HG03575 (cell line): Measurements from ENCODE around the gene EPHB2.

Experiments used
- ATAC-seq: cut with Tn5 transposase; IDR thresholded peaks from one replicate; pipeline ENCODE4 v1.9.1; 2021; ENCODE audit not compliant: unreplicated experiment, insufficient number of reproducible peaks, low FRiP score; ENCODE audit errors: extremely low read depth

EPHB2 gene

DNA sequence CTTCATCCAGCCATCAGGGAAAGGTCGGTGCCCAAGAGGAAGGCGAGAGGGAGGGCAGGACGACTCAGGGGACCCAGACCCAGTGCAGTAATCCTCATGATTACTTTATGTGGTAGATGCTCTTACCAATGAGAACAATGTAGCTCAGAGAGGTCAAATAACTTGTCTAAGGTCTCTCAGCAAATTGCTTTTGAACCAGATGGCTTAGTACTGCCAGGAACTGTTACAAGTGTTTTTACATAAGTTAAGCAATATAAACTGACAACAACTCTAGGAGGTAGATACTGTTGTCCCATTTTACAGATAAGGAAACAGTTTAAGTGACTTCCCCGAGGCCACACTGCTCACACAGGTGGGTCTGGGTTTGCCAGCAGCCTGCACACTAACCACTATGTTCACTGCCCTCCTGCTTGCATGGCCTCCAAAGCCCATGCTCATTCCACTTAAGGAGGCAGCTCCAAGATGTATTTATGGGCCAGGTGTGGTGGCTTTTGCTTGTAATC, 150.3 kb downstream of the EPHB2 start:
- ATAC-seq, result no peak

DNA sequence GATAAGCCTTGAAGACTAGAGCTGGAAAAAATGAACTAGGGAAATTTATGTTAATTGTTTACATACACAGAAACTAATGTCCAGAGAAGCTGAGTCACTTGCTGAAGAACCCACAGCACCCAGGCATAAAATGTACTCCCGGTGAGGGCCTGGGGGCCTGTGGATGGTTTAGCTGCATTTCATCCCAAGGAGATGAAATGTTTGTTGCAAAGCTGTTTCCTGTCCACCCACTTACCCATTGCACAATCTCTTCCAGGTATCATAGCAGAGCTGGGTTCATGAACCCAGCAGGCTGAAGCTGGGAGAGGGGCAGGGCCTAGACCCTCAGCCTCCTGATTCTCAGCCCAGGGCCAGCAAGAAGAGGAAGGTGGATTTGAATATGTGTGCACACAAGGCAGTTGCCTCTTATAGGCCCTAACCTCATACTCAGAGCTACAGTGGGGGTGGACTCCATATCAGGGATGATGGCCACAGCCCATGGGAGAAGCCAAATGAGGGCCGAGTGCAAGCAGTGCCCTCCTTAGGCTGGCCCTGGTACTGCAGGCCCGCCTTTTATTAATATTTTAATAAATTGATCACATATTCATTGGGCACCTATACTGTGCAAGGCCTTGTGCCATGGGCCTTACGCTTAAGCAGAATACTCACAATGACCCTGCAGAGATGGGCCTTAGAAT, 151.3 kb downstream of the EPHB2 start:
- ATAC-seq, result no peak

DNA sequence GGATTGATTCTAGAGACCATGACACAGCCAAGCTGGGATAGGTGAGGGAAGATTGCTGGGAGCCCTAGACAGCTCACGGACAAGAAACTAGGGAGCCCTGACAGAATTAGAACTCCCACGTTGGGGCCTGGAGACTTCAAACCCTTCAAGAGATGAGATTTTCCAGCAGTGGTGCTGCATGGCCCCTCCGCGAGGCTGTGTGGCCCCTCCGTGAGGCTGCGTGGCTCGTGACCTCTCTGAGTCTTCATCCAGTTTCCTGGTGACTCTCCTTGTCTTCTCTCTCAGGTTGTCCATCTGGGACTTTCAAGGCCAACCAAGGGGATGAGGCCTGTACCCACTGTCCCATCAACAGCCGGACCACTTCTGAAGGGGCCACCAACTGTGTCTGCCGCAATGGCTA, 152.1 kb downstream of the EPHB2 start:
- no peak for ATAC-seq

DNA sequence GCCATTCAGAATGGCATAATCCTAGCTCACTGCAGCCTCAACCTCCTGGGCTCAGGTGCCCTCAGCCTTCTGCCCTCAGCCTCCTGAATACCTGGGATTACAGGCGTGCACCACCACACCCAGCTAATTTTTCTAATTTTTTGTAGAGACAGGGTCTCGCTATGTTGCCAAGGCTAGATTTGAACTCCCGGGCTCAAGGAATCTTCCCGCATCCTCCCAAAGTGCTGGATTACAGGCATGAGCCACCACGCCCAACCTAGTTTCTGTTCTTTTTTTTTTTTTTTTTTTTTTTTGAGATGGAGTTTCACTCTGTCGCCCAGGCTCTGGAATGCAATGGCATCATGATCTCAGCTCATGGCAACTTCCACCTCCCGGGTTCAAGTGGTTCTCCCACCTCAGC, 153.1 kb downstream of the EPHB2 start:
- no peak for ATAC-seq

DNA sequence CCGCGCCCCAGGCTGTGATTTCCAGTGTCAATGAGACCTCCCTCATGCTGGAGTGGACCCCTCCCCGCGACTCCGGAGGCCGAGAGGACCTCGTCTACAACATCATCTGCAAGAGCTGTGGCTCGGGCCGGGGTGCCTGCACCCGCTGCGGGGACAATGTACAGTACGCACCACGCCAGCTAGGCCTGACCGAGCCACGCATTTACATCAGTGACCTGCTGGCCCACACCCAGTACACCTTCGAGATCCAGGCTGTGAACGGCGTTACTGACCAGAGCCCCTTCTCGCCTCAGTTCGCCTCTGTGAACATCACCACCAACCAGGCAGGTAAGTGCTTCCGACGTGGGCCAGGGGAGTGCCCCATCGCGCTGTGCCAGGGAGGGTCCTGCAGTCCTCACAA, 154.2 kb downstream of the EPHB2 start:
- ATAC-seq, result no peak

DNA sequence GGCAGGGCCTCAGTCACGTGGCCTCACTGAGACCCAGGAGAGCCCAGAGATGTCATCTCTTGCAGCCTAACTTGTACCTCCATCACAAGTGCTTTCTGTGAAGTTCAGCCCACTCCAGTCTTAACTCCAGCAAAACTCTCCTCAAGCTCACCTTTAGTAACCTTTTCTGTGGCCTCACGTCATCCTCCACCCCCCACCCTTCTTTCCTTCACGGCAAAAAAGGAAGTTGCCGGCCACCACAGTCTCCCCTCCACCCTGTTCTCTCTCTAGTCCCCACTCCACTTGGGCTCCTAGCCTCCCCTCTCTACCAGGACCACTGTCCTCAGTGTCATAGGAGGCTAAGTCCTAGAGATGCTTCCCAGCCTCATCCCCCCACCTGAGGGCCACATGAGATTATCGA, 155.1 kb downstream of the EPHB2 start:
- ATAC-seq, result no peak

DNA sequence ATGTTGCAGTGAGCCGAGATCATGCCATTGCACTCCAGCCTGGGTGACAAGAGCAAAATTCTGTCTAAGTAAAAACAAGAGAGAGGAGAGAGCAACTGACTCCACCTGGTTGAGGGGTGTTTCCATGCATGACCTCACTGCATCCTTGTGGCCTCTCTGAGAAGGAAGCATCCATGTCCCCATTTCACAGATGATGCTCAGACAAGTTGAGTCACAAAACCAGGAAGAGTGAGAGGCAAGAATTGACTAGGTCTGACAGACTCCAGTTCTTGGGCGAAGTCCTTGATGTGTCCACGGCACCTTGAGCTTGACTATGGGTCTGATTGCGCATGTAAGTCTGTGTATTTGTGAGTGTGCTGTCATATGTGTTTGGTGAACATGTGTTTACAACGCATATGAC, 156.2 kb downstream of the EPHB2 start:
- no peak for ATAC-seq

DNA sequence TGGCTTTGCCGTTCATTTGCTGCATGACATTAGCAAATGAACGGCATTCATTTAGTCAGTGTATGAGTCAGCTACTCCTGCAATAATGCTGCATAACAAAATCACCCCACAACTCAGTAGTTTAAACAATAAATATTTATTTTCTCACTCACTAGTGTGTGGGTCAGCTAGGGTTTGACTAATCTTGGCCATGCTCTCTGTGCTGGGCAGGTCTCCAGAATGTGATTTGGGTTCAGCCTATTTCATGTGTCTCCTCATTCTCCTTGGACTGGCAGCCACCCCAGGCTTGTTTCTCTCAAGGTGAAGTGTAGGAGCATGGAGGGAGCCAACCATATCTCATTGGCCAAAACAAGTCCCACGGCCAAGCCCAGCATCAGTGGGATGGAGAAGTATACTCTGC, 157.7 kb downstream of the EPHB2 start:
- no peak for ATAC-seq

DNA sequence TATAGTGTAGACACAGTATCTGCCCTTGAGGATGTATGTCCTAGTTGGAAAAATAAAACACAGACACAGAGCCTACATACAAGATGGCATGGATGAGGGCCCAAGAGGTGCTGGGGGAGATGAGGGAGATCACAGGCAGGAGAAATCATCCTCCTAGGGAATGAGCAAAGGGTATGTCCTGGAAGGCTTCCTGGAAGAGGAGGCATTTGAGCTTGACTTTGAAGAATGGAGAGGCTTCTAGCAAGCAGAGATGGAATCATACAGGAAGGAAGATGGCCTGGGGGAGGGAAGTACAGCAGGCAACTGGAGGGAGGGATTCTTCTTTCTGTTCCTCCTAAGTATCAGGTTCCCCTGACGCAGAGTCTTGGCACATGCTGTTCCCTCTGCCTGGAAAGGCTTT, 158.7 kb downstream of the EPHB2 start:
- ATAC-seq, result no peak

DNA sequence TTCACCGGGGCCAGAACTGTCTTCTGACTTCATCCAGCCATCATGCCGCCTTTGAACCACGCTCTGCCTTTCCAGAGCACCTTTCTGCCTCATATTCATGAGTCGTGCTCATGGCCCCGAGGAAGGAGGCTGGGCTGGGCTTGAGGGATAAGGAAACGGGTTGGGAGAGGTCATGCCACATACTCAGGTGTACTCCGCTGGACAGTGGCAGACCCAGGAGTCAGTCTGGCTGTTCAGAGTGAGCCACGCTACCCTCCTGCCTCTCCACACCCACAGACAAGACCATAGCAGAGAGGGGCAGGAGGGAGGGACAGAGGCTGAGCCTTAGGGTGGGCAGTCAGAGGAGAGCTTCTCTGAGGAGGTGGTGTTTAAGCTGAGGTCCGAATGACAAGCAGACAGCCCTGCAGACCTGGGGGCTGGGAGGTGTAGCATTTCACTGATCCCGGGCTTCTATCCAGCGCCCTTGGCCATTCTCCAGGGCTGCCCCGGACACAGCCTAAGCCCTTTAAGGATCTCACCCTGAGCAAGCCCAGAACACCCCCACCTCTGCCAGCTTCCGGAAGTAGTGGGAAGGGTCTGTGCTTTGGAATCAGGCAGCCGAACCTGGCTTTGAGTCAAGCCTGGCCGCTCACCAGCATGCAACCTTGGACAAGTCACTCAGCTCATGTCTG, 159.7 kb downstream of the EPHB2 start:
- ATAC-seq, result no peak

DNA sequence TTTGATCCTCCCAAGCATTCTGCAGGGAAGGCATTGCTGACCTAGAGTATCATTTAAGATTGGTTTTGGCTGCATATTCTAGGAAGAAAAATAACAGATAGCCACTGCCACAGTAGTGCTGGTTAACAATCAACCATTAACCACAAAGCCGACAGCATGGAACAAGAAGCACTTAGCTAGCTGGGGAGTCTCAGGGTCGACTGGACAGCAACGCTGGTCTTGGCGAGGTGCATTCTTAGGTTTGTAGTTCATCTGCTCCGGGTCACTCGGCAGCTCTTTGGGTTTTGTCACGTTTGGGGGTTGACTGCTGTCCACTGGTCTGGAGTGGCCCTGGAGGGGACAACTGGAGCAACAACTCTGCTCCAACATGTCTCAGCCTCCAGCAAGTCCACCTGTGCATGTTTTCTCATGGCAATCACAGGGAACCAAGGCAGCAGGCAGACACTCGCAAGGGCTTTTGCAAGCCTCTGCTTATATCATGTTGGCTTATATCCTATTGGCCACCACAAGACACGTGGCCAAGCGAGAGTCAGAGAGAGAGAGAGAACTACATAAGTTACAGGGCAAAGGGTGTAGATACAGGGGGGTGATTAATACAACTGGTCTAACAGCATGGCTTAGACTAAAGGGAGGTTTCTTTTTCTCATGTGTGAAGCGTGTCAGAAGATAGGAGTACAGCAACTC, 162.5 kb downstream of the EPHB2 start:
- ATAC-seq, result no peak

DNA sequence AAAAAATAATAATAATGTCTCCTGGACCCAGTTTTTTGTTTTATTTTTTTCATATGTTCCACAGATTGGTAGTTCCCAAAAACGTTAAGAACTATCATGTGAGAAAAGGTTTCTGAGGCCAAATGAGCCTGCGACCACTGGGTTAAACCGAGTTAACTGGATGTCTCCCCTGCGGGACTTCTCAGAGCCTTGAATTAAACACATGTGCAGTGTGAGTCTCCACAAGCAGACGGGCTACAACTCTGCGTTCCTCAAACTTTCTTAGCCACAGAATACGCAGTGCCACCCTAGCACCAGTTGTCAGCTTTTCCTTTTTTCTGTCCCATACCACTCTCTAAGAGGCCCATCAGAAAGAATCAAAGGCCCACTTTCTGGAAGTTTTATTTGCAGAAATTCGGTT, 164.1 kb downstream of the EPHB2 start:
- no peak for ATAC-seq

DNA sequence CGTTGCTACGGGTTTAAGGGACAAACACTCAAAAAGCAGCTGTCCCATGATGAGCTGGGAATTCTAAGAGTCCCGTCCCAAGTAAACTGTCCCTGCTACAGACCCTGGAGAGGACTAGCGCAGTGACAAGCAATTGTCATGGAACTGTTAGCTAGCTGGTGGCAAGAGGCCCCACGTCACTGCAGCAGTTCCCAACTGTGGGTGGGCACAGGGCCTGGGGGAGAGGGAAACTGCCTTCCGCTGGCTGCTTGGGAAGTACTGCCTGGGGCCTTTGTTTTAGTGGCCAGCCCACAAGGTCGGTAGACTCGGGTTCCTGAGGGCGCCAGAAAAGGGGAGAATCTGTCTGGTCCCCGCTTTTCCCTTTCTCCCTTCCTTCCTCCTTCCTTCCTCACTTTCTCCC, 164.6 kb downstream of the EPHB2 start:
- no peak for ATAC-seq

DNA sequence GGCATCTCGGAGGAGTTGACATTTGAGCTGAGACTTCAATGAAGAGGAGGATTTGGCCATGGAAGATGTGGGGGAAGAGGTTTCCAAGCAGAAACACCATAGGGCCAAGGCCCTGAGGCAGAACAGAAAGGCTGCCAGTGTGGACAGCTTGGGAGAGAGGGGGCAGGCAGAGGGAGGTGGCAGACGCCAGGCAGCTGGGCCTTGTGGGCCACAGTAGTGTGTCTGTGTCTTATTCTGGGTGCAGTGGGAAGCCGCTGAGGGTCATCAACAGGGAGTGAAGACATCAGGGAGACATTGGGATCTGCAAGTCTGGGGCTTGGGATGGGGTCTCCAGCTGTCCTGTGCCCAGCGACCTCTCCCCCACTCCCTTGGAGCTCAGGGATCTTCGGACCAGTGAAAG, 165.2 kb downstream of the EPHB2 start:
- ATAC-seq, result no peak

DNA sequence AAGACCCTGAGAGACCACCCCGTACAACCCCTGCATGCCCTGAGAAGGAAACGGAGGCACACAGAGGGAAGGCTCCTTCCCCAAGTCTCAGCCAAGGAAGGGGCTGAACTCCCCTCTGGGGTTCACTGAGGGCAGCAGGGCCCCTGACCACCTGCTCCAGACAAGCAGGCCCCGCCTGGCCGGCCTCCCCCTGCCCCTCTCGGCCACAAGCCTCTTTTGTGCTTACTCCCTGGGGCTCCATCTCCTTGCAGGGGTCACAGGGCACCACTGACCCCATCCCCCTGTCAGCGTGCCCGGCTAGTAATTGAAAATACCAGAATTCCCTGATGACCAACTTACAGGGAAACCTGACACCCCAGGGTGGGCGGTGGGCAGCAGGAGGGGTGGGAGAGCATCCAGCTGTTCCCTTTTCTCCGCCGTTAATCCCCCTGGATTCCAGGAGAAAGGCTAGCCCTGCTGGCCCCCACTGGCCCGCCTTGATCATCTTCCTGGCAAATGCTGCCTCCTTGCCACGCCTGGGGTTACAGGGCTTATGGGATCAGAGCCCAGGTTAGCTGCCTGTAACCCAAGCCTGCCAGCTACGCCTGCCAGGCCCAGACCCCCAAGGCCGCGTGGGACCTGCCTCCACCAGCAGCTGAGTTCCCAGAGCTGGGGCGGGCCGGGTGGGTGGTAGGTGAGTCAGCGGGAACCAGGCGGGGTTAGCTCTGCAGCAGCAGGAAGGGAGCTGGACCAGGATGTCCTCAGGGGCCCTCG, 165.9 kb downstream of the EPHB2 start:
- no peak for ATAC-seq

DNA sequence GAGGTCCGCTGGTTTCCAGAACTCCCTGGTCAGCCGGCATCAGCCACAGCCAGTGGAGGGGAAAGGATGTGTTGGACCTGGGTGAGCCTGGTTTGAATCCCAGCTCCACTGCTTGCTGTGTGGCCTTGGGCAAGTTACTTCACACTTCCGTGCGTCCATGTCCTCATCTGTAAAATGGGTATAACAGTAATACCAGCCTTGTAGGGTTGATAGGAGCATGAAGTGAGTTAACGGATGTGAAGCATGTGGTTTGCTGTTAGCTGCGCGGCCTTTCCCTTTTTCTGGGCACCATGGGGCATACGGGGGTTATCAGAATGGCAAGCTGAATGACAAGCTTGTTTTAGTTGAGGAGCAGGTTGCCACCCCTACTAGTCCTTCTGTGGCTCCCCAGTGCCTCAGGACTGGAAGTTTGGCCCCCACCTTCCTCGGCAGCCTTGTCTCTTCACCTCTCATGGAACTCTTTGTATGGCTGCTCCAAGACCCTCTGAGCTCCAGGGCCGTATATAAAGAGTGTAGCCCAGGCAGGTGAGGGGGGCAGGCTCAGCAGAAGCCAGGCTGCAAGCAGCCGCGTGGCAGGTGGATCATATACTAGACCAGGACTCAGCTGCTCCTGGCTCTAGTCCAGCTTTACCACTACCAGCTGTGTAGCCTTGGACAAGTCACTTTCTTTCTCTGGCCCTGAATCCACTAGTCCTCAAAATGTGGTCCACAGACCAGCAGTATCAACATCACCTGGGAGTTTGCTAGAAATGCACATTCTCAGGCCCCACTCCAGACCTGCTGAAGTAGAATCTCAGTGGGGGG, 166.7 kb downstream of the EPHB2 start:
- ATAC-seq, result no peak

DNA sequence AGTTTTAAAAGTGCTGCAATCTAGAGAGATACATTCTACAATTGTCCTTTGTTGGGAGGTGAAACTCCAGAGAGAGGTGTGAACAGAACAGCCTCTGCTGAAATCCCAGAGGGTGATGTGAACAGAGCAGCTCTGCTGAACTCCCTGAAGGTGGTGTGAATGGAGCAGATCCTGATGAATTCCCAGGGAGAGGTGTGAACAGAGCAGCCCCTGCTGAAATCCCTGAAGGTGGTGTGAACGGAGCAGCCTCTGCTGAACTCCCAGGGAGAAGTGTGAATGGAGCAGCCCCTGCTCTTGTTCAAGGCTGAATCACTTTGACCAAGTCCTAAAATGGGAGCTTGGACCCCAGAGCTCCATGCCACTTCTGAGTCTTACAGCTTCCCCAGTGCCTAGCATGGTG, 167.3 kb downstream of the EPHB2 start:
- no peak for ATAC-seq

DNA sequence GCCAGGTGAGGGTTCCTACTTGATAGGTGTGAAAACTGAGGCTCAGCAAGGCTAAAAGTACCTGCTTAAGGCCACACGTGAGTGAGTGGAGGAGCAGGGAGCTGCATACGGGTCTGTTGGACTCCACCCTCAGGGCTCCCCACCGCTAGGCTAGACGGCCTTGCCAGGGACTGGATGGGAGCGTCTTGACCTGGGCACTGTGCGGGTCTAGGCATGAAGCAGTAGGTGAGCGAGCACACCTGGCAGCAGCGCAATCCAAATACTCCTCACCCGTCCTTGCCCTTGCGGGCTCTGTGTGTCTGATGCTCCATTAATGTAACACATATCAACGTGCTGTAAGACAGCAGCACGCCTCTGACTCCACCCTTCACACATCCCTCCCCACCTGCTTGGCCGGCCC, 168.0 kb downstream of the EPHB2 start:
- no peak for ATAC-seq

DNA sequence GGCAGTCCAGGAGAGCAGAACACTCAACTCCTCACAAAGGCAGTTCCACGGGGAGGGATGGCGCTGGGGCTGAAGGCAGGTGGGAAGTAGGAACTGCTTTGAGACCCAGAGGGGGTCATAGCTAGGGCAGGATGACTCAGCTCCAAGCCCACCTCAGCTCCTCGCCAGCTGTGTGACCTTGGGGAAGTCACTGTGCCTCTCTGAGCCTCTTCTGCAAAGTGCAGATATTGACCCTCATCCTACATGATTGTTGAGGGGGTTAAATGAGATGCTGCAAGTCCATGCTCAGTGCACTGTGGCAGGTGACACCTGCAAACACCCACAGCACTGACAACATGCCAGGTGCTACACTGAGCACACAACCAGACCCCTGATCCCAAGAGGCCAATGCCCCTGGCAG, 168.8 kb downstream of the EPHB2 start:
- ATAC-seq, result no peak
